ENCODE data around the gene ABCB6.
"Not testable (repeated sequence)": the region's sequence is repeated elsewhere in the genome, so short reads cannot be mapped to it uniquely, and the experiment has no call there.

The ABCB6 gene

GRCh38 chr2:219204425-219205164, 14.2 kb downstream of the ABCB6 start:
- TF ChIP-seq CTCF (IDR thresholded peaks at IDR 0.05; ENCODE audit: low read depth, low read length), result no peak
- no peak overlapping the region for H3K27ac ChIP-seq

GRCh38 chr2:219201331-219201730, 17.4 kb downstream of the ABCB6 start:
- not testable (repeated sequence) for H3K36me3 ChIP-seq; H3K4me3 ChIP-seq (ENCODE audit: low read depth, low read length); H3K27ac ChIP-seq; H3K27me3 ChIP-seq (ENCODE audit: insufficient read depth, low read depth, severe bottlenecking); DNase-seq; H3K9me3 ChIP-seq (ENCODE audit: severe bottlenecking)

More at GRCh38 chr2:219204425-219205164, 14.2 kb downstream of the ABCB6 start:
- no peak for DNase-seq
- Histone ChIP-seq H3K27me3 (ENCODE audit: insufficient read depth, low read depth, severe bottlenecking) (no peaks in the 10 kb centered on the region), H3K4me3 (ENCODE audit: low read depth, low read length) (no peak overlapping the region), H3K36me3 (peaks cover 23% of the 10 kb centered on the region), H3K9me3 (ENCODE audit: severe bottlenecking) (no peaks in the 10 kb centered on the region)

GRCh38 chr2:219200502-219201326, 18.0 kb downstream of the ABCB6 start:
- not testable (repeated sequence) for H3K4me3 ChIP-seq (ENCODE audit: low read depth, low read length); H3K36me3 ChIP-seq; H3K9me3 ChIP-seq (ENCODE audit: severe bottlenecking); H3K27ac ChIP-seq; DNase-seq; H3K27me3 ChIP-seq (ENCODE audit: insufficient read depth, low read depth, severe bottlenecking)

GRCh38 chr2:219199470-219200211, 19.1 kb downstream of the ABCB6 start:
- no peak for TF ChIP-seq CTCF (IDR thresholded peaks at IDR 0.05; ENCODE audit: low read depth, low read length)
- Histone ChIP-seq H3K4me3 (ENCODE audit: low read depth, low read length) (no peak overlapping the region), H3K27ac (no peak overlapping the region), H3K9me3 (ENCODE audit: severe bottlenecking) (no peaks in the 10 kb centered on the region), H3K27me3 (ENCODE audit: insufficient read depth, low read depth, severe bottlenecking) (no peaks in the 10 kb centered on the region), H3K36me3 (no peaks in the 10 kb centered on the region)
- peak; percentile 33 for DNase-seq

GRCh38 chr2:219198974-219199373, 19.8 kb downstream of the ABCB6 start:
- Histone ChIP-seq H3K36me3 (no peaks in the 10 kb centered on the region), H3K27ac (no peak overlapping the region), H3K9me3 (ENCODE audit: severe bottlenecking) (no peaks in the 10 kb centered on the region), H3K27me3 (ENCODE audit: insufficient read depth, low read depth, severe bottlenecking) (no peaks in the 10 kb centered on the region), H3K4me3 (ENCODE audit: low read depth, low read length) (no peak overlapping the region)
- no peak for DNase-seq
- TF ChIP-seq CTCF (IDR thresholded peaks at IDR 0.05; ENCODE audit: low read depth, low read length), result no peak

GRCh38 chr2:219197388-219197787, 21.4 kb downstream of the ABCB6 start:
- H3K27me3 ChIP-seq (ENCODE audit: insufficient read depth, low read depth, severe bottlenecking), result no peaks in the 10 kb centered on the region
- no peak overlapping the region for H3K4me3 ChIP-seq (ENCODE audit: low read depth, low read length)
- no peaks in the 10 kb centered on the region for H3K9me3 ChIP-seq (ENCODE audit: severe bottlenecking)
- H3K27ac ChIP-seq, result no peak overlapping the region
- TF ChIP-seq CTCF (IDR thresholded peaks at IDR 0.05; ENCODE audit: low read depth, low read length), result no peak
- H3K36me3 ChIP-seq, result no peaks in the 10 kb centered on the region
- DNase-seq, result no peak
